K562 (cell line): Measurements from ENCODE around the gene TTLL3. TPM values are rescaled to one million over a fixed set of nuclear protein-coding genes. Genes with fewer than 3 reads are reported as not detected.
A peak's percentile ranks its signal among the peaks of the same experiment; 100 is the strongest.

Experiments used
- ATAC-seq: fragments of 200-7000 bp; cut with Tn5 transposase; 3 replicates; pipeline ENCODE4 v1.9.1; 2020; ENCODE audit warnings: moderate library complexity
- BruUV-seq: library from RNA; stranded (reverse); fragments of 400-500 nt; replicated peaks from 2 replicates; lab custom pipeline; 2021; lab: Mats Ljungman, UMichigan
- CTCF ChIA-PET: fragments of 300-600 bp; formaldehyde crosslinking; extraction: SDS; loops from one replicate; lab custom pipeline; 2021; ENCODE audit warnings: low intra/inter-chr PET ratio; lab: Yijun Ruan, JAX
- POLR2A ChIA-PET: fragments of 300-600, 350-650 bp; sonication (Branson Sonifier 250); formaldehyde crosslinking; extraction: SDS; loops from one replicate; lab custom pipeline; 2021; ENCODE audit warnings: antibody characterized with exemption, inconsistent platforms; lab: Yijun Ruan, JAX
- DNase-seq, 4 experiments: peaks; one replicate each; pipeline versions ENCODE4 v3.0.0 to v3.0.0-alpha.2; 2011 to 2018; ENCODE audit warnings: low spot score in 3 of 4, mixed read lengths in 3 of 4; ENCODE audit errors: extremely low read depth in 1 of 4
- FAIRE-seq: peaks from 2 replicates; lab custom pipeline; 2011; peaks lifted over from hg19 to GRCh38; lab: Jason Lieb, UNC
- H2AFZ ChIP-seq: 2 replicates; pipeline ENCODE4 v1.6.0; 2011; ENCODE audit warnings: low read depth, low read length, control low read depth, inconsistent platforms
- H3K27ac ChIP-seq: fragments of 200-600 bp; 3 replicates; pipeline ENCODE4 v1.8.0; 2011; ENCODE audit warnings: low read depth, mild to moderate bottlenecking, control low read depth, inconsistent platforms, low read length, moderate library complexity, mixed read lengths; ENCODE audit errors: extremely low read depth
- H3K27me3 ChIP-seq, 2 experiments: fragments of 300-600 bp in 1 of 2; 2 replicates in 1 of 2; 3 replicates in 1 of 2; pipeline versions ENCODE4 v1.6.0 to v1.8.0; 2011; ENCODE audit warnings: inconsistent platforms in 2 of 2, low read length in 2 of 2, mild to moderate bottlenecking in 1 of 2, mixed read lengths in 1 of 2, moderate library complexity in 1 of 2; ENCODE audit not compliant: control insufficient read depth in 2 of 2, insufficient read depth in 2 of 2
- H3K36me3 ChIP-seq: fragments of 300-600 bp; 3 replicates; pipeline ENCODE4 v1.8.0; 2011; ENCODE audit warnings: mild to moderate bottlenecking, low read length, inconsistent platforms; ENCODE audit not compliant: control insufficient read depth, insufficient read depth
- H3K4me1 ChIP-seq, 2 experiments: fragments of 200-600 bp in 1 of 2; replicated peaks in 1 of 2; 2 replicates in 1 of 2; 3 replicates in 1 of 2; pipeline versions ENCODE4 v1.5.1 to v1.8.0; 2011; ENCODE audit warnings: inconsistent platforms in 2 of 2, low read length in 2 of 2, mild to moderate bottlenecking in 1 of 2, mixed read lengths in 1 of 2, moderate library complexity in 1 of 2; ENCODE audit not compliant: control insufficient read depth in 2 of 2, insufficient read depth in 2 of 2
- H3K4me2 ChIP-seq: 2 replicates; pipeline ENCODE4 v1.6.1; 2011; ENCODE audit warnings: low read length, control low read depth, inconsistent platforms, mixed read lengths; ENCODE audit not compliant: insufficient read depth
- H3K4me3 ChIP-seq: fragments of 200-600 bp; sonication (generic), shearing (Covaris generic); 2 replicates; pipeline ENCODE4 v1.5.1; 2016; ENCODE audit warnings: control low read depth, inconsistent platforms
- H3K79me2 ChIP-seq: fragments of 200-600 bp; 3 replicates; pipeline ENCODE4 v1.8.0; 2011; ENCODE audit warnings: low read length, inconsistent platforms; ENCODE audit not compliant: control insufficient read depth, insufficient read depth
- H3K9ac ChIP-seq, 2 experiments: 2 replicates each; pipeline versions ENCODE4 v1.6.0 to v1.6.1; 2011; ENCODE audit warnings: low read depth in 2 of 2, low read length in 2 of 2, control low read depth in 1 of 2, inconsistent platforms in 1 of 2, mild to moderate bottlenecking in 1 of 2, mixed read lengths in 1 of 2; ENCODE audit not compliant: insufficient read depth in 1 of 2
- H3K9me1 ChIP-seq: one replicate; pipeline ENCODE4 v1.6.0; 2011; ENCODE audit warnings: inconsistent platforms, mild to moderate bottlenecking, low read length, moderate library complexity; ENCODE audit not compliant: control insufficient read depth, insufficient read depth
- H3K9me3 ChIP-seq: replicated peaks from 2 replicates; pipeline ENCODE4 v1.5.1; 2011; ENCODE audit warnings: low read depth, low read length, inconsistent platforms; ENCODE audit not compliant: control insufficient read depth, insufficient read depth
- H4K20me1 ChIP-seq: replicated peaks from 2 replicates; pipeline ENCODE4 v1.6.1; 2011; ENCODE audit warnings: low read length, inconsistent platforms, mixed read lengths; ENCODE audit not compliant: control insufficient read depth, insufficient read depth
- MCM2 ChIP-seq: fragments of 450-650 bp; IDR thresholded peaks from 2 replicates; pipeline ENCODE4 v1.6.1; 2017; ENCODE audit warnings: low read depth, mild to moderate bottlenecking
- NONO ChIP-seq, 2 experiments: fragments of 200-400 bp in 1 of 2; fragments of 450-650 bp in 1 of 2; formaldehyde crosslinking in 1 of 2; IDR thresholded peaks; 2 replicates each; pipeline ENCODE4 v1.6.1; 2017; ENCODE audit warnings: low read depth in 2 of 2, mild to moderate bottlenecking in 2 of 2, moderate library complexity in 2 of 2, low read length in 1 of 2
- POLR2G ChIP-seq: fragments of 200-400 bp; formaldehyde crosslinking; IDR thresholded peaks from 2 replicates; pipeline ENCODE4 v1.6.1; 2017; ENCODE audit warnings: low read depth, mild to moderate bottlenecking, antibody characterized with exemption, low read length, moderate library complexity
- RBFOX2 ChIP-seq: fragments of 200-400 bp; formaldehyde crosslinking; IDR thresholded peaks from 2 replicates; pipeline ENCODE4 v1.6.1; 2017; ENCODE audit warnings: low read depth, mild to moderate bottlenecking, low read length, moderate library complexity
- WGBS: fragments of 100-300 bp; shearing (Covaris generic); methylation state at CpG from one replicate; pipeline ENCODE4 v1.1.6; 2016; ENCODE audit warnings: low coverage, mixed read lengths; ENCODE audit not compliant: insufficient coverage; ENCODE audit errors: missing lambda C conversion rate; 5-methylcytosine and 5-hydroxymethylcytosine counted together
- in situ Hi-C: fragments of 300-500 bp; cut with MboI; formaldehyde crosslinking; loops from 4 replicates; pipeline ENCODE4 v1.15.0; 2018; ENCODE audit warnings: inconsistent platforms, mixed read lengths
- intact Hi-C: fragments of 100-400 bp; cut with micrococcal nuclease; formaldehyde crosslinking; loops from 2 replicates; pipeline ENCODE4 v1.14.2; 2022
- polyA plus RNA-seq, 8 experiments: library from polyadenylated mRNA; depleted of rRNA in 4 of 8; stranded (reverse) in 5 of 8; unstranded in 3 of 8; fragments of >200 nt; fragmentation: Nextera tagmentation in 2 of 8; fragmentation: Illumina TruSeq in 1 of 8; extraction: Ambion mirVana in 2 of 8; extraction: Trizol in 1 of 8; gene quantifications; 2 replicates each; pipeline versions ENCODE4 v1.2.1 to v1.2.3, GENCODE V29; 2011 to 2014; ENCODE audit warnings: inconsistent platforms in 1 of 8, missing spikeins in 1 of 8
- total RNA-seq, 7 experiments: library from RNA; depleted of rRNA in 6 of 7; stranded (reverse); fragments of >200 nt in 6 of 7; fragmentation: Illumina TruSeq in 2 of 7; extraction: Trizol in 2 of 7; gene quantifications; 2 replicates each; pipeline versions ENCODE4 v1.2.1 to v1.2.3, GENCODE V29; 2011 to 2021; ENCODE audit warnings: low replicate concordance in 1 of 7

The TTLL3 gene
- total and polyA plus RNA-seq, 9 of the 15 experiments (the other 6 are each of a cell fraction or from before 2014, with no cell fraction given), result 8.9 to 106 (median 33.2) TPM

DNA sequence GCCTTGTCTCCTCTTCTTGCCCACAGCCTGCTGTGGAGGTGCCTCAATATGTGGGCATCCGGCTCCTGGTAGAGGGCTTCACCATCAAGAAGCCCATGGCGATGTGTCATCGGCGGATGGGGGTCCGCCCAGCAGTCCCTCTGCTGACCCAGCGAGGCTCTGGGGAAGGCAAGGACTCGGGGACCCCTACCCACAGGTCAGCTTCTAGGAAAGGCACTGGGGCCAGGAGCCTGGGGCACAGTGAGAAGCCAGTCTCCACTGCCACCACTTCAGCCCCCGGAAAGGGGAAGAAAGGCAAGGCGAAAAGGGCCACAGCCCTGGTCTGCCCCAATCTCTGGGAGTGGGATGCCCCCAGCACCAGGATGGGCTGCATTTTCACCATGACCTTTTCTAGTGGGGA lies 23.0 kb downstream of the TTLL3 start:
- no peak for FAIRE-seq
- peaks cover 84% of the 10 kb centered on the region for H3K36me3 ChIP-seq

GRCh38 chr3:9834520-9835380 lies 24.7 kb downstream of the TTLL3 start:
- H3K4me3 ChIP-seq, result no peak overlapping the region
- no peak for ATAC-seq
- intact Hi-C loops (no loop called here), in situ Hi-C loops (loop anchor here (25.0 kb wide), 1 partner anchor 903 kb away; no protein-coding TSS in a partner anchor)
- H3K9ac ChIP-seq, result peak overlapping the region in 1 of 2 experiments; percentile 15; a peak in 1 of 4 replicates
- BruUV-seq, result no TSS peak
- no peak overlapping the region for H3K27ac ChIP-seq
- 83% methylated on average over 18 of the region's 18 CpGs for WGBS
- no peaks in the 10 kb centered on the region for H3K9me1 ChIP-seq
- H3K36me3 ChIP-seq, result peaks cover 81% of the 10 kb centered on the region
- H3K9me3 ChIP-seq, result no peaks in the 10 kb centered on the region
- FAIRE-seq, result no peak
- no peaks in the 10 kb centered on the region for H3K27me3 ChIP-seq
- H3K4me2 ChIP-seq, result no peak overlapping the region
- no peak overlapping the region for H2AFZ ChIP-seq
- peaks cover 4% of the 10 kb centered on the region; the same call in 1 of the 2 replicates for H4K20me1 ChIP-seq
- CTCF ChIA-PET, result no interaction called here
- peaks cover 0 to 8% of the 10 kb centered on the region in 2 experiments; a peak in 1 of 5 replicates for H3K4me1 ChIP-seq
- H3K79me2 ChIP-seq, result no peaks in the 10 kb centered on the region
- TF ChIP-seq POLR2G, result peak; percentile 68
- no peak for TF ChIP-seq NONO (IDR thresholded peaks at IDR 0.05; ENCODE audit: low read depth in 2 of 2, low read length in 1 of 2)
- TF ChIP-seq RBFOX2, result peak; percentile 34; the same call in 1 of the 2 replicates
- TF ChIP-seq, all 486 proteins: peak for 2
- POLR2A ChIA-PET, result interaction anchor here (0.6 to 2.1 kb wide), 6 partner anchors 9 to 148 kb away, joined by 3 to 11 read pairs (median 4); partner anchors contain the start of genes ARPC4 and RPUSD3
- DNase-seq, result no peak

More for the DNA sequence above, 23.0 kb downstream of the TTLL3 start:
- Histone ChIP-seq H4K20me1 (peaks cover 4% of the 10 kb centered on the region; the same call in 1 of the 2 replicates), H3K27me3 (no peaks in the 10 kb centered on the region), H2AFZ (no peak overlapping the region), H3K4me3 (no peak overlapping the region), H3K4me1 (peaks cover 0 to 11% of the 10 kb centered on the region in 2 experiments; a peak in 2 of 5 replicates), H3K9me1 (no peaks in the 10 kb centered on the region), H3K79me2 (no peaks in the 10 kb centered on the region), H3K27ac (no peak overlapping the region), H3K9ac (peak overlapping the region in 1 of 2 experiments; percentile 10; a peak in 1 of 4 replicates), H3K4me2 (no peak overlapping the region), H3K9me3 (no peaks in the 10 kb centered on the region)
- no TSS peak for BruUV-seq
- intact Hi-C loops, result no loop called here
- ChIA-PET POLR2A (interaction anchor here (0.7 to 1.6 kb wide), 3 partner anchors 11 to 52 kb away, joined by 3 to 7 read pairs (median 3); partner anchors contain the start of gene RPUSD3), CTCF (no interaction called here)
- 91% methylated on average over 7 of the region's 9 CpGs for WGBS
- TF ChIP-seq MCM2, result no peak
- TF ChIP-seq RBFOX2, result peak; percentile 40; the same call in 1 of the 2 replicates
- ATAC-seq, result no peak
- no peak for DNase-seq
- in situ Hi-C loops, result loop anchor here (25.0 kb wide), 1 partner anchor 904 kb away; no protein-coding TSS in a partner anchor
